Suprapubic skin (tissue), 4 donors: ENCODE data around the gene MAD1L1.

ENCODE experiments used
- EP300 ChIP-seq: sonication (generic); formaldehyde crosslinking; IDR thresholded peaks from one replicate; pipeline ENCODE4 v1.6.1; 2017; ENCODE audit warnings: antibody characterized with exemption
- POLR2A ChIP-seq, 2 donors: fragments of 450-650 bp; IDR thresholded peaks; one replicate each; pipeline ENCODE4 v1.6.1; 2017; ENCODE audit warnings: antibody characterized with exemption in 2 of 2, mild to moderate bottlenecking in 2 of 2, moderate library complexity in 2 of 2
- POLR2AphosphoS5 ChIP-seq, 3 donors: sonication (generic); formaldehyde crosslinking; IDR thresholded peaks; one replicate each; pipeline ENCODE4 v1.6.1; 2017; ENCODE audit warnings: antibody characterized with exemption in 3 of 3
- TF ChIP-seq, protein P1 (sequence below), 2 donors: fragments of 200-600 bp in 1 of 2; fragments of 450-650 bp in 1 of 2; sonication (generic) in 1 of 2; IDR thresholded peaks; one replicate each; pipeline ENCODE4 v1.5.1; 2016 to 2019; ENCODE audit warnings: antibody characterized with exemption in 2 of 2, mild to moderate bottlenecking in 1 of 2, moderate library complexity in 1 of 2

GRCh38 chr7:2010551-2011265, 222.0 kb downstream of the MAD1L1 start:
- TF ChIP-seq POLR2AphosphoS5 (IDR thresholded peaks at IDR 0.05) = no peak
- TF ChIP-seq, protein P1, sequence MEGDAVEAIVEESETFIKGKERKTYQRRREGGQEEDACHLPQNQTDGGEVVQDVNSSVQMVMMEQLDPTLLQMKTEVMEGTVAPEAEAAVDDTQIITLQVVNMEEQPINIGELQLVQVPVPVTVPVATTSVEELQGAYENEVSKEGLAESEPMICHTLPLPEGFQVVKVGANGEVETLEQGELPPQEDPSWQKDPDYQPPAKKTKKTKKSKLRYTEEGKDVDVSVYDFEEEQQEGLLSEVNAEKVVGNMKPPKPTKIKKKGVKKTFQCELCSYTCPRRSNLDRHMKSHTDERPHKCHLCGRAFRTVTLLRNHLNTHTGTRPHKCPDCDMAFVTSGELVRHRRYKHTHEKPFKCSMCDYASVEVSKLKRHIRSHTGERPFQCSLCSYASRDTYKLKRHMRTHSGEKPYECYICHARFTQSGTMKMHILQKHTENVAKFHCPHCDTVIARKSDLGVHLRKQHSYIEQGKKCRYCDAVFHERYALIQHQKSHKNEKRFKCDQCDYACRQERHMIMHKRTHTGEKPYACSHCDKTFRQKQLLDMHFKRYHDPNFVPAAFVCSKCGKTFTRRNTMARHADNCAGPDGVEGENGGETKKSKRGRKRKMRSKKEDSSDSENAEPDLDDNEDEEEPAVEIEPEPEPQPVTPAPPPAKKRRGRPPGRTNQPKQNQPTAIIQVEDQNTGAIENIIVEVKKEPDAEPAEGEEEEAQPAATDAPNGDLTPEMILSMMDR (IDR thresholded peaks at IDR 0.05) = no peak
- no peak for TF ChIP-seq EP300
- no peak for TF ChIP-seq POLR2A (IDR thresholded peaks at IDR 0.05)
